Trophoblast cell (in vitro differentiated cells and primary cell): ENCODE results near the gene GEMIN4.
"Not testable (repeated sequence)": the region's sequence is repeated elsewhere in the genome, so short reads cannot be mapped to it uniquely, and the experiment has no call there.

Experiments used
- DNase-seq, 2 donors: peaks; one replicate each; pipeline ENCODE4 v3.0.0-alpha.2; 2016
- H2AFZ ChIP-seq: 2 replicates; pipeline ENCODE4 v1.6.1; 2013; ENCODE audit warnings: low read length, moderate library complexity, mild to moderate bottlenecking; ENCODE audit not compliant: insufficient read depth, poor library complexity
- H2AK5ac ChIP-seq: 2 replicates; pipeline ENCODE4 v1.6.1; 2013; ENCODE audit warnings: mild to moderate bottlenecking, low read length
- H2BK120ac ChIP-seq: 2 replicates; pipeline ENCODE4 v1.6.1; 2013; ENCODE audit warnings: low read length, mild to moderate bottlenecking, moderate library complexity; ENCODE audit not compliant: insufficient read depth, poor library complexity
- H2BK12ac ChIP-seq: 2 replicates; pipeline ENCODE4 v1.6.1; 2013; ENCODE audit warnings: mild to moderate bottlenecking, low read length, moderate library complexity
- H2BK5ac ChIP-seq: 2 replicates; pipeline ENCODE4 v1.6.1; 2013; ENCODE audit warnings: low read length, low read depth, moderate library complexity, mild to moderate bottlenecking; ENCODE audit not compliant: poor library complexity
- H3K14ac ChIP-seq: 2 replicates; pipeline ENCODE4 v1.6.1; 2013; ENCODE audit warnings: mild to moderate bottlenecking, low read length
- H3K18ac ChIP-seq: 2 replicates; pipeline ENCODE4 v1.6.1; 2013; ENCODE audit warnings: mild to moderate bottlenecking, low read length
- H3K23ac ChIP-seq: 2 replicates; pipeline ENCODE4 v1.6.1; 2013; ENCODE audit warnings: low read length
- H3K27ac ChIP-seq: 2 replicates; pipeline ENCODE4 v1.5.1; 2013; ENCODE audit warnings: low read depth, mild to moderate bottlenecking, inconsistent platforms, low read length, moderate library complexity
- H3K27me3 ChIP-seq: 2 replicates; pipeline ENCODE4 v1.6.1; 2013; ENCODE audit warnings: inconsistent platforms, mild to moderate bottlenecking, low read length, moderate library complexity; ENCODE audit not compliant: insufficient read depth
- H3K36me3 ChIP-seq, 2 experiments: 1 replicate in 1 of 2; 2 replicates in 1 of 2; pipeline ENCODE4 v1.6.1; 2013; ENCODE audit warnings: low read length in 2 of 2, mild to moderate bottlenecking in 2 of 2, moderate library complexity in 1 of 2; ENCODE audit not compliant: insufficient read depth in 2 of 2, control insufficient read depth in 1 of 2
- H3K4ac ChIP-seq: 2 replicates; pipeline ENCODE4 v1.6.1; 2013; ENCODE audit warnings: low read depth, mild to moderate bottlenecking, low read length, moderate library complexity
- H3K4me1 ChIP-seq, 2 experiments: 1 replicate in 1 of 2; 2 replicates in 1 of 2; pipeline ENCODE4 v1.6.1; 2013; ENCODE audit warnings: low read length in 2 of 2, mild to moderate bottlenecking in 2 of 2, moderate library complexity in 1 of 2; ENCODE audit not compliant: insufficient read depth in 2 of 2, control insufficient read depth in 1 of 2
- H3K4me2 ChIP-seq: 2 replicates; pipeline ENCODE4 v1.6.1; 2013; ENCODE audit warnings: inconsistent platforms, mild to moderate bottlenecking, low read length, moderate library complexity
- H3K4me3 ChIP-seq: 2 replicates; pipeline ENCODE4 v1.5.1; 2013; ENCODE audit warnings: mild to moderate bottlenecking, low read depth, low read length, inconsistent platforms
- H3K79me1 ChIP-seq: one replicate; pipeline ENCODE4 v1.6.1; 2013; ENCODE audit warnings: low read length
- H3K79me2 ChIP-seq: 2 replicates; pipeline ENCODE4 v1.6.1; 2013; ENCODE audit warnings: low read length, mild to moderate bottlenecking; ENCODE audit not compliant: control insufficient read depth, insufficient read depth, poor library complexity
- H3K9ac ChIP-seq: 2 replicates; pipeline ENCODE4 v1.6.1; 2013; ENCODE audit warnings: mild to moderate bottlenecking, low read length
- H3K9me3 ChIP-seq: 2 replicates; pipeline ENCODE4 v1.6.1; 2013; ENCODE audit warnings: low read depth, mild to moderate bottlenecking, control low read depth, inconsistent platforms, low read length; ENCODE audit not compliant: insufficient read depth
- H4K12ac ChIP-seq: 2 replicates; pipeline ENCODE4 v1.6.1; 2013; ENCODE audit warnings: low read depth, mild to moderate bottlenecking, low read length, moderate library complexity
- H4K8ac ChIP-seq: 2 replicates; pipeline ENCODE4 v1.6.1; 2013; ENCODE audit warnings: low read depth, mild to moderate bottlenecking, low read length, moderate library complexity
- H4K91ac ChIP-seq: one replicate; pipeline ENCODE4 v1.6.1; 2013; ENCODE audit warnings: low read depth, mild to moderate bottlenecking, low read length, moderate library complexity
- WGBS: extraction: QIAGEN DNeasy Blood & Tissue Kit; methylation state at CpG from one replicate; pipeline ENCODE4 v1.1.7; 2013; ENCODE audit warnings: missing lambda C conversion rate; ENCODE audit not compliant: insufficient read length, insufficient coverage; ENCODE audit errors: extremely low coverage; 5-methylcytosine and 5-hydroxymethylcytosine counted together

The GEMIN4 gene

GRCh38 chr17:750431-751037 is 1.5 kb downstream of the GEMIN4 start:
- peak overlapping the region; percentile 76 for H3K4me2 ChIP-seq
- H4K91ac ChIP-seq: no peak overlapping the region
- H4K12ac ChIP-seq: no peak overlapping the region
- peak overlapping the region; percentile 9 for H3K4ac ChIP-seq
- H3K79me1 ChIP-seq: peaks cover 11% of the 10 kb centered on the region
- no peak overlapping the region for H3K9ac ChIP-seq
- no peak overlapping the region for H2AFZ ChIP-seq
- H2BK5ac ChIP-seq: no peak overlapping the region
- no CpG with 5 or more reads among the region's 8 CpGs for WGBS
- H3K4me3 ChIP-seq: no peak overlapping the region
- no peaks in the 10 kb centered on the region for H3K27me3 ChIP-seq
- no peak overlapping the region for H4K8ac ChIP-seq
- no peak overlapping the region for H2BK120ac ChIP-seq
- peaks cover 6% of the 10 kb centered on the region for H3K9me3 ChIP-seq
- H3K14ac ChIP-seq: no peak overlapping the region
- H3K27ac ChIP-seq: no peak overlapping the region
- peaks cover 14% of the 10 kb centered on the region for H3K79me2 ChIP-seq
- H3K23ac ChIP-seq: no peak overlapping the region
- peaks cover 30 to 31% of the 10 kb centered on the region in 2 experiments for H3K36me3 ChIP-seq
- peaks cover 9 to 11% of the 10 kb centered on the region in 2 experiments for H3K4me1 ChIP-seq
- H2BK12ac ChIP-seq: no peak overlapping the region
- DNase-seq: no peak
- no peak overlapping the region for H3K18ac ChIP-seq
- H2AK5ac ChIP-seq: no peak overlapping the region

DNA sequence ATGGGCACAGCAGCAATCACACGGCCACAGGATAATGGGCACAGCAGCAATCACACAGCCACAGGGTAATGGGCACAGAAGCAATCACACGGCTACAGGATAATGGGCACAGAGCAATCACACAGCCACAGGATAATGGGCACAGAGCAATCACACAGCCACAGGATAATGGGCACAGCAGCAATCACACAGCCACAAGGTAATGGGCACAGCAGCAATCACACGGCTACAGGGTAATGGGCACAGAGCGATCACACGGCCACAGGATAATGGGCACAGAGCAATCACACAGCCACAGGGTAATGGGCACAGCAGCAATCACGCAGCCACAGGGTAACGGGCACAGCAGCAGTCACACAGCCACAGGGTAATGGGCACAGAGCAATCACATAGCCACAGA is 2.7 kb downstream of the GEMIN4 start:
- H2BK12ac ChIP-seq, H3K9me3 ChIP-seq, H3K4me3 ChIP-seq, H4K12ac ChIP-seq, H3K23ac ChIP-seq, H2BK5ac ChIP-seq, H4K91ac ChIP-seq, H4K8ac ChIP-seq, H3K4ac ChIP-seq, H2AFZ ChIP-seq, H3K27me3 ChIP-seq, H3K9ac ChIP-seq, H3K4me2 ChIP-seq, DNase-seq, H3K18ac ChIP-seq, H2AK5ac ChIP-seq, H2BK120ac ChIP-seq, H3K14ac ChIP-seq, H3K27ac ChIP-seq: not testable (repeated sequence)
- Histone ChIP-seq H3K79me1 (peaks cover 11% of the 10 kb centered on the region), H3K79me2 (peaks cover 14% of the 10 kb centered on the region), H3K4me1 (peaks cover 9 to 11% of the 10 kb centered on the region in 2 experiments), H3K36me3 (peaks cover 40 to 41% of the 10 kb centered on the region in 2 experiments)
- no CpG with 5 or more reads among the region's 7 CpGs for WGBS

GRCh38 chr17:748604-749003 is 3.5 kb downstream of the GEMIN4 start:
- H3K4me2 ChIP-seq, H3K9ac ChIP-seq, H3K14ac ChIP-seq, H3K27me3 ChIP-seq, H2BK5ac ChIP-seq, H2BK12ac ChIP-seq, H4K12ac ChIP-seq, H3K18ac ChIP-seq, H3K27ac ChIP-seq, H3K4ac ChIP-seq, H2AFZ ChIP-seq, H4K8ac ChIP-seq, H3K9me3 ChIP-seq, H3K23ac ChIP-seq, H4K91ac ChIP-seq, DNase-seq, H2AK5ac ChIP-seq, H2BK120ac ChIP-seq, H3K4me3 ChIP-seq: not testable (repeated sequence)
- peaks cover 9 to 11% of the 10 kb centered on the region in 2 experiments for H3K4me1 ChIP-seq
- H3K36me3 ChIP-seq: peaks cover 46 to 47% of the 10 kb centered on the region in 2 experiments
- H3K79me1 ChIP-seq: peaks cover 11% of the 10 kb centered on the region
- peaks cover 14% of the 10 kb centered on the region for H3K79me2 ChIP-seq
- WGBS: no CpG with 5 or more reads among the region's 4 CpGs

DNA sequence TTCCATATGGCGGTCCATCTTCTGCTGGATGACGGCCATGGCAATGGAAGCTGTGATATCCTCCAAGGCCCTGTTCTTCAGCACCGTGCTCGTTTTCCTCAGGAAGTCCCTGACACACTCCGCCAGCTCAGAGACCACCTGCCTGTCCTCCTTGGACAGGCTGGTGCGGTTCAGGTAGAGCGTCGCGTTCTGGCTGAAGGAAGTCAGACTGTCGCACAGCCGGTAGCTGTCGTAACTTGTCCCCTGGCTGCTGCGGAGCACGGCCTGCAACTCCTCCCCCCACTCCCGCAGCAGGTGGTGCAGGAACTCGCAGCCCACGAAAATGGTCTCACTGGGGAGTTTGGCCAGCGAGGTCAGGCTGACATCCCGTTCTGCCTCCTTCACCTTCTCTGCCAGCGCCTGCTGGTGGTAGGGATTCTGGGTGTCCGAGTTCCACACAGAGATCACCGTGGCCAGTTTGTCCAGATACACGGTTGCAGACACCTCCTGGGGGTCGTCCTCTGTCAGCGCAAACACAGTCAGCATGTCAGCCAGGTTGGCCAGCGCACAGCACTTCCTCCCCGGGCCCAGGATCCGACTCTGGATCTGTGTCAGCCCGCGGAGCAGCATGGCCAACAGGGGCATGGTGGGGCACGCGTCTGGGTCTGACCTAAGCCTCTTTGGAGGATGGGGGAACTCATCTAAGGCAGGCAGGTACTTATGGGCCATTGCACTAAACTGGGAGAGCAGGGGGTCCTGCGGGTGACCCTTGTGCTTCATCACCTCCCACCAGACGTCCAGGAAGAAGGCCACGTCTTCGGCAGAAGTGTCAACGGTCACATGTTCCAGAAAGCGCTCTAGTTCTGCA is 5.1 kb downstream of the GEMIN4 start:
- Histone ChIP-seq H2BK5ac (no peak overlapping the region), H3K79me1 (peaks cover 5% of the 10 kb centered on the region), H2BK120ac (no peak overlapping the region), H3K14ac (no peak overlapping the region), H3K79me2 (peaks cover 9% of the 10 kb centered on the region), H3K4ac (no peak overlapping the region), H3K27me3 (no peaks in the 10 kb centered on the region), H4K12ac (no peak overlapping the region), H3K27ac (no peak overlapping the region), H3K4me1 (peaks cover 4 to 6% of the 10 kb centered on the region in 2 experiments), H3K9ac (no peak overlapping the region), H3K4me2 (no peak overlapping the region), H3K18ac (no peak overlapping the region), H2AK5ac (no peak overlapping the region), H4K8ac (no peak overlapping the region), H2BK12ac (no peak overlapping the region), H4K91ac (no peak overlapping the region), H3K23ac (no peak overlapping the region), H3K36me3 (peaks cover 55 to 57% of the 10 kb centered on the region in 2 experiments), H3K4me3 (no peak overlapping the region), H3K9me3 (peaks cover 6% of the 10 kb centered on the region), H2AFZ (no peak overlapping the region)
- no CpG with 5 or more reads among the region's 38 CpGs for WGBS
- no peak for DNase-seq
